ENCODE data around the gene ZSWIM8. TPM values are rescaled to one million over a fixed set of nuclear protein-coding genes. Genes with fewer than 3 reads are reported as not detected.

The ZSWIM8 gene
- total RNA-seq, 1 donor from 2014 or later, result 125 TPM

GRCh38 chr10:73774637-73775036, 10.8 kb upstream of the ZSWIM8 start:
- no peak for ATAC-seq
- Histone ChIP-seq H3K4me1 (peaks cover 42% of the 10 kb centered on the region), H3K4me3 (peak overlapping the region; percentile 94), H3K36me3 (peaks cover 65% of the 10 kb centered on the region), H3K27me3 (ENCODE audit: low read depth) (no peaks in the 10 kb centered on the region), H3K9me3 (no peaks in the 10 kb centered on the region), H3K27ac (peak overlapping the region; percentile 98)
- TF ChIP-seq, protein P1, sequence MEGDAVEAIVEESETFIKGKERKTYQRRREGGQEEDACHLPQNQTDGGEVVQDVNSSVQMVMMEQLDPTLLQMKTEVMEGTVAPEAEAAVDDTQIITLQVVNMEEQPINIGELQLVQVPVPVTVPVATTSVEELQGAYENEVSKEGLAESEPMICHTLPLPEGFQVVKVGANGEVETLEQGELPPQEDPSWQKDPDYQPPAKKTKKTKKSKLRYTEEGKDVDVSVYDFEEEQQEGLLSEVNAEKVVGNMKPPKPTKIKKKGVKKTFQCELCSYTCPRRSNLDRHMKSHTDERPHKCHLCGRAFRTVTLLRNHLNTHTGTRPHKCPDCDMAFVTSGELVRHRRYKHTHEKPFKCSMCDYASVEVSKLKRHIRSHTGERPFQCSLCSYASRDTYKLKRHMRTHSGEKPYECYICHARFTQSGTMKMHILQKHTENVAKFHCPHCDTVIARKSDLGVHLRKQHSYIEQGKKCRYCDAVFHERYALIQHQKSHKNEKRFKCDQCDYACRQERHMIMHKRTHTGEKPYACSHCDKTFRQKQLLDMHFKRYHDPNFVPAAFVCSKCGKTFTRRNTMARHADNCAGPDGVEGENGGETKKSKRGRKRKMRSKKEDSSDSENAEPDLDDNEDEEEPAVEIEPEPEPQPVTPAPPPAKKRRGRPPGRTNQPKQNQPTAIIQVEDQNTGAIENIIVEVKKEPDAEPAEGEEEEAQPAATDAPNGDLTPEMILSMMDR (IDR thresholded peaks at IDR 0.05), result no peak
- intact Hi-C loops (cut with DNase I), result no loop called here
- no peak for DNase-seq

GRCh38 chr10:73779018-73779417, 6.4 kb upstream of the ZSWIM8 start:
- DNase-seq, result no peak
- Histone ChIP-seq H3K4me3 (no peak overlapping the region), H3K4me1 (peaks cover 55% of the 10 kb centered on the region), H3K9me3 (no peaks in the 10 kb centered on the region), H3K27me3 (ENCODE audit: low read depth) (no peaks in the 10 kb centered on the region), H3K27ac (no peak overlapping the region), H3K36me3 (peaks cover 57% of the 10 kb centered on the region)
- TF ChIP-seq, protein P1 (IDR thresholded peaks at IDR 0.05), result no peak
- intact Hi-C loops (cut with DNase I), result no loop called here
- ATAC-seq, result no peak

DNA sequence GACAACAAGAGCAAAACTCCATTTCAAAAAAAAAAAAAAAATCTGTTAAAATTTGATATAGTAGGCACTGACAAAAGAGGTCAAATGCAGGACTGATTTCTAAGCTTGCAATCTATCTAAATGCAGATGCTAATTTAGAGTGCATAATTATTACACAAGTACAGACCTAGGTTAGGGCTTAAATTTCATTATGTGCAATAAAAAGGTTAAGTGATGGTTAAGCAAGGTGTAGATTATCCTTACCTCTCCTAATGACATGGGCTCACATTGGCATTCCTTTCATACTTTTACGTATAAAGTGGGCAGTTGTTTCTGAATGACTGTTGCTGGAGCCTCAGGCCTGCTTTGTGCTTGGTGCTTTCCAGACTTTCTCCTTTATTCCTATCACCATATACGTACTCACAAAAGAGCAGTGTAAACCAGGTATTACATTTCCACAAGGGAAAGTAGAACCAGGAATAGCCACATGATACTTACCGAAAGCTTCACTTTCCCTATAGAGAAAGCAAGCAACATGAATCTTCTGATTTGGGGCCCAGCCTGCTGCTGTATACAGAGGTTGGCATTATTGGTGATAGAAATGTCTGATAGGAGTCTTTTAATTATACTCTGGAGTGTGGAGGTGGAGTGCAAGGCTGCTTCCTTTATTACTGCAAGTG, 5.7 kb upstream of the ZSWIM8 start:
- Histone ChIP-seq H3K4me1 (peaks cover 51% of the 10 kb centered on the region), H3K27me3 (ENCODE audit: low read depth) (no peaks in the 10 kb centered on the region), H3K9me3 (no peaks in the 10 kb centered on the region), H3K36me3 (peaks cover 54% of the 10 kb centered on the region), H3K27ac (no peak overlapping the region), H3K4me3 (no peak overlapping the region)
- TF ChIP-seq, protein P1 (IDR thresholded peaks at IDR 0.05), result no peak
- DNase-seq (no peak), ATAC-seq (no peak)
- intact Hi-C loops (cut with DNase I), result no loop called here

GRCh38 chr10:73780301-73780700, 5.1 kb upstream of the ZSWIM8 start:
- H3K27me3 ChIP-seq (ENCODE audit: low read depth), result no peaks in the 10 kb centered on the region
- no peak overlapping the region for H3K27ac ChIP-seq
- intact Hi-C loops (cut with DNase I), result no loop called here
- TF ChIP-seq, protein P1 (IDR thresholded peaks at IDR 0.05), result no peak
- peaks cover 48% of the 10 kb centered on the region for H3K4me1 ChIP-seq
- no peak for DNase-seq
- H3K36me3 ChIP-seq, result peaks cover 49% of the 10 kb centered on the region
- H3K4me3 ChIP-seq, result no peak overlapping the region
- H3K9me3 ChIP-seq, result no peaks in the 10 kb centered on the region
- no peak for ATAC-seq

GRCh38 chr10:73780966-73781365, 4.4 kb upstream of the ZSWIM8 start:
- intact Hi-C loops (cut with DNase I), result no loop called here
- Histone ChIP-seq H3K27ac (peak overlapping the region; percentile 92), H3K27me3 (ENCODE audit: low read depth) (no peaks in the 10 kb centered on the region), H3K4me3 (peak overlapping the region; percentile 95), H3K4me1 (peaks cover 41% of the 10 kb centered on the region), H3K36me3 (peaks cover 42% of the 10 kb centered on the region), H3K9me3 (no peaks in the 10 kb centered on the region)
- no peak for ATAC-seq
- TF ChIP-seq, protein P1 (IDR thresholded peaks at IDR 0.05), result no peak
- DNase-seq, result no peak

Data from lower lobe of right lung (tissue), 2 donors.